H1 (cell line): ENCODE results near the gene TUBAL3. TPM values are rescaled to one million over a fixed set of nuclear protein-coding genes. Genes with fewer than 3 reads are reported as not detected.

Experiments used
- CTCF ChIA-PET: fragments of 300-600 bp; sonication (Branson Sonifier 250); formaldehyde crosslinking; loops from one replicate; lab custom pipeline; 2021; ENCODE audit not compliant: partially characterized antibody; lab: Charles Lee
- POLR2A ChIA-PET: fragments of 300-600 bp; sonication (Branson Sonifier 250); formaldehyde crosslinking; loops from one replicate; lab custom pipeline; 2021; ENCODE audit warnings: inconsistent platforms; ENCODE audit not compliant: partially characterized antibody; lab: Charles Lee
- DNase-seq, 2 experiments: peaks; one replicate each; pipeline versions ENCODE4 v3.0.0 to v3.0.0-alpha.2; 2010 to 2022; ENCODE audit warnings: low spot score in 2 of 2, low read depth in 1 of 2, mixed read lengths in 1 of 2
- FAIRE-seq: peaks from 2 replicates; lab custom pipeline; 2011; peaks lifted over from hg19 to GRCh38; lab: Jason Lieb, UNC
- H2AFZ ChIP-seq: 2 replicates; pipeline ENCODE4 v1.8.1; 2012; ENCODE audit warnings: low read length, inconsistent platforms
- H2AK5ac ChIP-seq: 2 replicates; pipeline ENCODE4 v1.6.1; 2013; ENCODE audit warnings: low read depth, low read length
- H2BK120ac ChIP-seq: replicated peaks from 2 replicates; pipeline ENCODE3; 2013; ENCODE audit warnings: low read depth, low read length, inconsistent platforms
- H2BK12ac ChIP-seq: 2 replicates; pipeline ENCODE4 v1.6.1; 2013; ENCODE audit warnings: low read depth, low read length
- H2BK15ac ChIP-seq: 2 replicates; pipeline ENCODE4 v1.6.1; 2013; ENCODE audit warnings: low read length
- H2BK20ac ChIP-seq: 2 replicates; pipeline ENCODE4 v1.6.1; 2013; ENCODE audit warnings: low read length
- H2BK5ac ChIP-seq: 2 replicates; pipeline ENCODE4 v1.6.1; 2013; ENCODE audit warnings: low read depth, low read length
- H3K14ac ChIP-seq: 2 replicates; pipeline ENCODE4 v1.6.1; 2013; ENCODE audit warnings: inconsistent platforms; ENCODE audit not compliant: insufficient read length
- H3K18ac ChIP-seq: 2 replicates; pipeline ENCODE4 v1.6.1; 2013; ENCODE audit warnings: low read length; ENCODE audit errors: extremely low read depth
- H3K23ac ChIP-seq: 2 replicates; pipeline ENCODE4 v1.6.1; 2013; ENCODE audit warnings: inconsistent platforms; ENCODE audit not compliant: insufficient read length
- H3K23me2 ChIP-seq: 2 replicates; pipeline ENCODE4 v1.6.1; 2013; ENCODE audit warnings: low read depth, low read length
- H3K27ac ChIP-seq: 2 replicates; pipeline ENCODE4 v1.6.1; 2011; ENCODE audit warnings: low read depth, low read length, inconsistent platforms
- H3K27me3 ChIP-seq, 4 experiments: replicated peaks in 1 of 4; 1 replicate in 1 of 4; 2 replicates in 3 of 4; pipeline versions ENCODE4 v1.6.1 to v1.8.1; 2011 to 2013; ENCODE audit warnings: low read length in 3 of 4, mild to moderate bottlenecking in 3 of 4, inconsistent platforms in 2 of 4, mixed read lengths in 2 of 4, moderate library complexity in 1 of 4; ENCODE audit not compliant: control insufficient read depth in 3 of 4, insufficient read depth in 3 of 4; ENCODE audit errors: extremely low read depth in 1 of 4
- H3K36me3 ChIP-seq, 4 experiments: 2 replicates each; pipeline versions ENCODE4 v1.6.1 to v1.8.1; 2011 to 2013; ENCODE audit warnings: mild to moderate bottlenecking in 4 of 4, low read length in 3 of 4, moderate library complexity in 2 of 4, control low read depth in 1 of 4, inconsistent platforms in 1 of 4; ENCODE audit not compliant: insufficient read depth in 4 of 4, control insufficient read depth in 2 of 4
- H3K4ac ChIP-seq: replicated peaks from 2 replicates; pipeline ENCODE3; 2013; ENCODE audit warnings: low read length, low read depth, mixed read lengths, inconsistent platforms; ENCODE audit not compliant: insufficient read length
- H3K4me1 ChIP-seq, 4 experiments: replicated peaks in 1 of 4; 1 replicate in 1 of 4; 2 replicates in 3 of 4; pipeline versions ENCODE4 v1.6.1 to v1.8.1; 2011 to 2013; ENCODE audit warnings: low read length in 3 of 4, inconsistent platforms in 2 of 4, mixed read lengths in 1 of 4; ENCODE audit not compliant: insufficient read depth in 4 of 4, control insufficient read depth in 3 of 4
- H3K4me2 ChIP-seq, 2 experiments: 2 replicates each; pipeline versions ENCODE4 v1.6.1 to v1.8.1; 2011 to 2013; ENCODE audit warnings: low read depth in 2 of 2, low read length in 2 of 2, control low read depth in 1 of 2, inconsistent platforms in 1 of 2, mild to moderate bottlenecking in 1 of 2; ENCODE audit not compliant: insufficient read depth in 1 of 2
- H3K4me3 ChIP-seq, 4 experiments: fragments of 200-600, 300-600 bp in 1 of 4; sonication (generic), shearing (Covaris generic), sonication (Bioruptor Twin) in 1 of 4; 2 replicates each; pipeline versions ENCODE4 v1.5.1 to v1.8.1; 2011 to 2016; ENCODE audit warnings: low read length in 4 of 4, low read depth in 3 of 4, control low read depth in 2 of 4, inconsistent platforms in 2 of 4, mild to moderate bottlenecking in 2 of 4, mixed read lengths in 1 of 4, moderate library complexity in 1 of 4; ENCODE audit not compliant: insufficient read depth in 2 of 4; ENCODE audit errors: extremely low read depth in 1 of 4
- H3K56ac ChIP-seq: replicated peaks from 2 replicates; pipeline ENCODE3; 2013; ENCODE audit warnings: low read depth, mild to moderate bottlenecking, mixed read lengths, low read length, inconsistent platforms; ENCODE audit not compliant: insufficient read length
- H3K79me1 ChIP-seq: 2 replicates; pipeline ENCODE4 v1.6.1; 2013; ENCODE audit warnings: low read depth, low read length, control low read depth
- H3K79me2 ChIP-seq, 2 experiments: 2 replicates each; pipeline versions ENCODE4 v1.6.1 to v1.8.1; 2012 to 2013; ENCODE audit warnings: low read length in 2 of 2, mild to moderate bottlenecking in 2 of 2, inconsistent platforms in 1 of 2; ENCODE audit not compliant: insufficient read depth in 2 of 2, control insufficient read depth in 1 of 2
- H3K9ac ChIP-seq, 4 experiments: replicated peaks in 1 of 4; 1 replicate in 1 of 4; 2 replicates in 3 of 4; pipeline versions ENCODE4 v1.6.1 to v1.8.1; 2011 to 2013; ENCODE audit warnings: low read depth in 3 of 4, low read length in 3 of 4, control low read depth in 2 of 4, mild to moderate bottlenecking in 2 of 4, moderate library complexity in 2 of 4, inconsistent platforms in 1 of 4; ENCODE audit errors: extremely low read depth in 1 of 4
- H3K9me3 ChIP-seq, 2 experiments: 2 replicates each; pipeline versions ENCODE4 v1.6.1 to v1.8.1; 2012 to 2013; ENCODE audit warnings: mild to moderate bottlenecking in 2 of 2, moderate library complexity in 2 of 2, control low read depth in 1 of 2, inconsistent platforms in 1 of 2, low read depth in 1 of 2, low read length in 1 of 2, mixed read lengths in 1 of 2; ENCODE audit not compliant: insufficient read depth in 2 of 2
- H4K20me1 ChIP-seq, 2 experiments: replicated peaks in 1 of 2; 2 replicates each; pipeline versions ENCODE3 to v1.8.1; 2011 to 2013; ENCODE audit warnings: inconsistent platforms in 2 of 2, low read length in 2 of 2, mild to moderate bottlenecking in 1 of 2; ENCODE audit not compliant: insufficient read depth in 2 of 2, control insufficient read depth in 1 of 2
- H4K5ac ChIP-seq: 2 replicates; pipeline ENCODE4 v1.6.1; 2013; ENCODE audit warnings: low read length, low read depth, mixed read lengths, inconsistent platforms; ENCODE audit not compliant: insufficient read length
- H4K8ac ChIP-seq: 2 replicates; pipeline ENCODE4 v1.8.0; 2013; ENCODE audit warnings: mild to moderate bottlenecking, moderate library complexity, low read length, inconsistent platforms; ENCODE audit not compliant: insufficient read depth; ENCODE audit errors: extremely low read depth
- H4K91ac ChIP-seq: replicated peaks from 2 replicates; pipeline ENCODE3; 2013; ENCODE audit warnings: low read length, mixed read lengths, inconsistent platforms; ENCODE audit not compliant: insufficient read length
- ATF3 ChIP-seq: IDR thresholded peaks from 2 replicates; pipeline ENCODE4 v1.6.1; 2011; ENCODE audit warnings: low read depth, mild to moderate bottlenecking, low read length; ENCODE audit not compliant: insufficient read depth
- HDAC2 ChIP-seq, 2 experiments: fragments of 300-600 bp in 1 of 2; sonication (generic) in 1 of 2; IDR thresholded peaks; 2 replicates each; pipeline ENCODE4 v1.6.1; 2011 to 2012; ENCODE audit warnings: low read depth in 2 of 2, low read length in 2 of 2, mild to moderate bottlenecking in 2 of 2, moderate library complexity in 2 of 2, borderline replicate concordance in 1 of 2, inconsistent platforms in 1 of 2
- NRF1 ChIP-seq: IDR thresholded peaks from 2 replicates; pipeline ENCODE4 v1.6.1; 2011; ENCODE audit warnings: mild to moderate bottlenecking, low read depth, low read length, improper control_type of control experiment
- SP4 ChIP-seq: IDR thresholded peaks from 2 replicates; pipeline ENCODE4 v1.6.1; 2012; ENCODE audit warnings: low read length, inconsistent platforms
- SUZ12 ChIP-seq: fragments of 200-600 bp; sonication (generic); IDR thresholded peaks from 2 replicates; pipeline ENCODE4 v1.6.1; 2012; ENCODE audit warnings: mild to moderate bottlenecking, inconsistent platforms, low read length, moderate library complexity, mixed read lengths
- WGBS, 2 experiments: shearing (Covaris generic) in 1 of 2; methylation state at CpG; one replicate each; pipeline versions ENCODE4 v1.1.6 to v1.1.7; 2013 to 2015; ENCODE audit warnings: low lambda C conversion rate in 2 of 2, mixed read lengths in 2 of 2, inconsistent platforms in 1 of 2, low coverage in 1 of 2, missing lambda C conversion rate in 1 of 2; ENCODE audit not compliant: insufficient replicate concordance in 2 of 2, insufficient coverage in 1 of 2, insufficient read length in 1 of 2; ENCODE audit errors: extremely low coverage in 1 of 2, missing lambda C conversion rate in 1 of 2; 5-methylcytosine and 5-hydroxymethylcytosine counted together
- polyA plus RNA-seq, 7 experiments: library from polyadenylated mRNA; depleted of rRNA in 3 of 7; stranded (reverse) in 5 of 7; unstranded in 2 of 7; fragments of >200 nt in 5 of 7; fragments of 200-250 nt in 2 of 7; gene quantifications; 1 replicate in 5 of 7; 2 replicates in 1 of 7; 4 replicates in 1 of 7; pipeline versions ENCODE4 v1.2.1 to v1.2.3, GENCODE V29; 2011 to 2013; ENCODE audit warnings: missing spikeins in 2 of 7, mixed read lengths in 2 of 7
- total RNA-seq: library from RNA; stranded (reverse); fragmentation: NEBNext Ultra II Directional; extraction: Animal tissue kit (Norgen Biotek cat#: 25700); gene quantifications from 2 replicates; pipeline ENCODE4 v1.2.1, GENCODE V29; 2021

TUBAL3 gene
- total and polyA plus RNA-seq, 2 of the 8 experiments (the other 6 are each of a cell fraction or from before 2014, with no cell fraction given), result 0.17 TPM; not detected in 1

GRCh38 chr10:5428133-5428532 lies 23.5 kb upstream of the TUBAL3 start:
- H3K9me3 ChIP-seq, result peaks cover 0 to 2% of the 10 kb centered on the region in 2 experiments; a peak in 1 of 4 replicates
- H3K4me1 ChIP-seq, result peaks cover 0 to 4% (median 1%) of the 10 kb centered on the region in 4 experiments; a peak in 3 of 7 replicates
- H4K91ac ChIP-seq, result no peak overlapping the region
- H3K9ac ChIP-seq, result no peak overlapping the region
- no peak overlapping the region for H3K23ac ChIP-seq
- no peak overlapping the region for H3K56ac ChIP-seq
- H4K20me1 ChIP-seq, result peaks cover 2% of the 10 kb centered on the region in 2 experiments
- ChIA-PET CTCF (interaction anchor here (0.7 to 5.6 kb wide), 3 partner anchors 10 to 136 kb away, joined by 3 to 28 read pairs (median 4); no protein-coding TSS in a partner anchor), POLR2A (no interaction called here)
- peaks cover 0 to 44% of the 10 kb centered on the region in 2 experiments; a peak in 2 of 4 replicates for H3K79me2 ChIP-seq
- H3K4ac ChIP-seq, result no peak overlapping the region
- peaks cover 0 to 36% (median 10%) of the 10 kb centered on the region in 4 experiments; a peak in 7 of 8 replicates for H3K36me3 ChIP-seq
- no peak overlapping the region for H2BK120ac ChIP-seq
- H2AK5ac ChIP-seq, result no peak overlapping the region
- H4K5ac ChIP-seq, result no peak overlapping the region
- H2BK15ac ChIP-seq, result no peak overlapping the region
- no peak overlapping the region for H3K4me2 ChIP-seq
- H2AFZ ChIP-seq, result no peak overlapping the region
- no peak overlapping the region for H2BK5ac ChIP-seq
- H3K27ac ChIP-seq, result no peak overlapping the region
- H2BK20ac ChIP-seq, result no peak overlapping the region
- H2BK12ac ChIP-seq, result no peak overlapping the region
- H4K8ac ChIP-seq, result no peak overlapping the region
- no peaks in the 10 kb centered on the region; the same call in 1 of the 2 replicates for H3K79me1 ChIP-seq
- TF ChIP-seq HDAC2 (IDR thresholded peaks at IDR 0.05; ENCODE audit: borderline replicate concordance in 1 of 2, low read depth in 2 of 2, low read length in 2 of 2) (no peak), ATF3 (no peak), NRF1 (no peak), SUZ12 (no peak), SP4 (no peak)
- H3K18ac ChIP-seq, result no peak overlapping the region
- DNase-seq, result no peak
- no peak for FAIRE-seq
- no peaks in the 10 kb centered on the region for H3K27me3 ChIP-seq
- 0 out of 2 replicates have a peak, but pooled peaks cover 3% of the 10 kb centered on the region for H3K23me2 ChIP-seq
- H3K14ac ChIP-seq, result no peak overlapping the region
- no peak overlapping the region for H3K4me3 ChIP-seq
- 95% methylated on average over 2 of the region's 2 CpGs; no CpG with 5 or more reads in 1 of the 2 experiments for WGBS, 2 experiments
